Nephron (organoid): ENCODE measurements around the gene NUP50.
A peak's percentile ranks its signal among the peaks of the same experiment; 100 is the strongest.

ENCODE experiments used
- H3K27ac Mint-ChIP-seq, 3 experiments: 2 replicates each; pipeline ENCODE4 v1.8.0; 2020; ENCODE audit warnings: mixed read lengths in 3 of 3, mild to moderate bottlenecking in 2 of 3, moderate library complexity in 1 of 3
- H3K27me3 Mint-ChIP-seq: 2 replicates; pipeline ENCODE4 v1.8.0; 2021; ENCODE audit warnings: low read depth, mild to moderate bottlenecking, moderate library complexity, mixed read lengths
- H3K36me3 Mint-ChIP-seq: 2 replicates; pipeline ENCODE4 v1.8.0; 2020; ENCODE audit warnings: low read depth, mixed read lengths
- H3K4me1 Mint-ChIP-seq: 2 replicates; pipeline ENCODE4 v1.8.0; 2020; ENCODE audit warnings: mixed read lengths
- H3K4me3 Mint-ChIP-seq, 3 experiments: 2 replicates each; pipeline ENCODE4 v1.8.0; 2020; ENCODE audit warnings: mild to moderate bottlenecking in 3 of 3, mixed read lengths in 3 of 3, moderate library complexity in 2 of 3
- H3K9me3 Mint-ChIP-seq: 2 replicates; pipeline ENCODE4 v1.8.0; 2020; ENCODE audit warnings: mixed read lengths
- TF ChIP-seq, protein P1 (sequence below), 3 experiments: fragments of 200-600 bp; sonication (generic); IDR thresholded peaks; one replicate each; pipeline ENCODE4 v1.5.0; 2021; ENCODE audit warnings: antibody characterized with exemption in 3 of 3; ENCODE audit not compliant: unreplicated experiment in 3 of 3

NUP50 gene

DNA sequence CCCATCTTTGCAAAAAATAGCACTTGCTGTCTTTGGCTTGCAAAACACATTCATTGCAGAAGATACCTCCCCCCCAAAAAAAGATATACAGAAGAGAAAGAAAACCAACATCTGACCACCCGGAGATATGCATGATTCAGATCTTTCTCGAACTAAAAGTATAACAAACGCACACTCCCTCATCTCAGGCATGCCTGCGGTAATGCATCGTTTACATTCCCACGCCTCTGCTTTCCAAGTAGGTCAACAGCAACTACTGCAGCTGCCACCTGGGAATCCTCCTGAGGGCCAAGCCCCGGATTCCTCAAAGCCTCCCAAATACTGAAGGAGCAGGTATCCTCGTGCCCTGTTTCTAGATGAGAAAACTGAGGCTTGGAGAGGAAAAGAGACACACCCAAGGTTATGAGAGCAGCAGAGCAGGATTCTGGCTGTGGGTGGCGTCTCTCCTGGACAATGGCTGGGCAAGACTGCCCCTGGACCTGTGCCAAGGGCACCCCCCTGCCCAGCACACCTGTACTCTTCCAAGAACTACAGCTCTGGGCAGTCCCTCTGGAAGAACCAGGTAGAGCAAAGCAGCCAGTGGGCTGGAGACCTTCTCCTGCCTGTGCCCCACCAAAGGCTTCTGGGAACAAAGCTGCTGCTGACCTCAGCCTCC lies 38.1 kb downstream of the NUP50 start:
- H3K4me3 Mint-ChIP-seq, result no peak overlapping the region
- H3K9me3 Mint-ChIP-seq, result no peaks in the 10 kb centered on the region
- TF ChIP-seq, protein P1, sequence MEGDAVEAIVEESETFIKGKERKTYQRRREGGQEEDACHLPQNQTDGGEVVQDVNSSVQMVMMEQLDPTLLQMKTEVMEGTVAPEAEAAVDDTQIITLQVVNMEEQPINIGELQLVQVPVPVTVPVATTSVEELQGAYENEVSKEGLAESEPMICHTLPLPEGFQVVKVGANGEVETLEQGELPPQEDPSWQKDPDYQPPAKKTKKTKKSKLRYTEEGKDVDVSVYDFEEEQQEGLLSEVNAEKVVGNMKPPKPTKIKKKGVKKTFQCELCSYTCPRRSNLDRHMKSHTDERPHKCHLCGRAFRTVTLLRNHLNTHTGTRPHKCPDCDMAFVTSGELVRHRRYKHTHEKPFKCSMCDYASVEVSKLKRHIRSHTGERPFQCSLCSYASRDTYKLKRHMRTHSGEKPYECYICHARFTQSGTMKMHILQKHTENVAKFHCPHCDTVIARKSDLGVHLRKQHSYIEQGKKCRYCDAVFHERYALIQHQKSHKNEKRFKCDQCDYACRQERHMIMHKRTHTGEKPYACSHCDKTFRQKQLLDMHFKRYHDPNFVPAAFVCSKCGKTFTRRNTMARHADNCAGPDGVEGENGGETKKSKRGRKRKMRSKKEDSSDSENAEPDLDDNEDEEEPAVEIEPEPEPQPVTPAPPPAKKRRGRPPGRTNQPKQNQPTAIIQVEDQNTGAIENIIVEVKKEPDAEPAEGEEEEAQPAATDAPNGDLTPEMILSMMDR (IDR thresholded peaks at IDR 0.05; ENCODE audit: unreplicated experiment in 3 of 3), result no peak
- peaks cover 4% of the 10 kb centered on the region for H3K27me3 Mint-ChIP-seq
- H3K27ac Mint-ChIP-seq, result peak overlapping the region; percentile 10 to 71 (median 34)
- peaks cover 29% of the 10 kb centered on the region for H3K36me3 Mint-ChIP-seq
- H3K4me1 Mint-ChIP-seq, result peaks cover 32% of the 10 kb centered on the region

DNA sequence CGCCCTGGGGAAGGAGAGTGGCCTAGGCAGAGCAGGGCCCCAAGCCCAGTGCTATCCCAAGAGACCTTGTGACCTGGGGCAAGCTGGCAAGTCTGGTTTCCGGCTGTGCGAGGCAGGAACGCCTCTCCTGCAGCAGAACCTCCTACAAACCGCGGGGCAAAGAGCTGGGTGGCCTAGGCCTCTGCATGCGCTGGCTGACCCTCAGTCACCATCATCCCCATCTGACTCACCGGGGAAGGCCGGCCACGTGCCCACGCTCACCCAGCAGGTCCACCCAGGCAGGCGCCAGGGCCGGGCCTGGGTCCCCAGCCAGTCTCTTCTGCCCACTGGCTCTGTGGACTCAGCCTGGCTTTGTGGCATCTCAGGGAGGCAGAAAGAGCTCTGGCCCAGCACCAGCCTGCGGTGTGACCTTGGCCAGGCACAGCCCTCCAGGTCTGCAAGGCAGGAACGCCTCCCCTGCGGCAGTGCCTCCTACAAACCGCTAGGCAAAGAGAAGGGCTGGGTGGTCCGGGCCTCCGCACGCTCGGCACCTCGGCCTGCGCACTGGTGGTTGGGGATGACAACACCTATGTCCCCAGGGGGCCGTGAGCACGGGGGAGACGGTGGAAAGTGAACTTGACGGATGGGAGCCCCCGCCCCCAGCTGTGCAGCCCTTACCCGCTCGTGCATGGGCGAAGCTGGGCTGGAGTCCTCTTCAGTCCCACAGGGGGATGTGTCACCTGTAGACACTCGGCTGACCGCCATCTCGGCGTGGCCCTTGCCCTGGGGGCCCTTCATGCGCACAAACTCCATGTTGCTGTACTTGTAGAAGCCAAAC lies 38.8 kb downstream of the NUP50 start:
- Mint-ChIP-seq H3K36me3 (peaks cover 28% of the 10 kb centered on the region), H3K4me3 (no peak overlapping the region), H3K4me1 (peaks cover 31% of the 10 kb centered on the region), H3K27ac (no peak overlapping the region), H3K9me3 (no peaks in the 10 kb centered on the region), H3K27me3 (peaks cover 4% of the 10 kb centered on the region)
- TF ChIP-seq, protein P1 (IDR thresholded peaks at IDR 0.05; ENCODE audit: unreplicated experiment in 3 of 3), result no peak

DNA sequence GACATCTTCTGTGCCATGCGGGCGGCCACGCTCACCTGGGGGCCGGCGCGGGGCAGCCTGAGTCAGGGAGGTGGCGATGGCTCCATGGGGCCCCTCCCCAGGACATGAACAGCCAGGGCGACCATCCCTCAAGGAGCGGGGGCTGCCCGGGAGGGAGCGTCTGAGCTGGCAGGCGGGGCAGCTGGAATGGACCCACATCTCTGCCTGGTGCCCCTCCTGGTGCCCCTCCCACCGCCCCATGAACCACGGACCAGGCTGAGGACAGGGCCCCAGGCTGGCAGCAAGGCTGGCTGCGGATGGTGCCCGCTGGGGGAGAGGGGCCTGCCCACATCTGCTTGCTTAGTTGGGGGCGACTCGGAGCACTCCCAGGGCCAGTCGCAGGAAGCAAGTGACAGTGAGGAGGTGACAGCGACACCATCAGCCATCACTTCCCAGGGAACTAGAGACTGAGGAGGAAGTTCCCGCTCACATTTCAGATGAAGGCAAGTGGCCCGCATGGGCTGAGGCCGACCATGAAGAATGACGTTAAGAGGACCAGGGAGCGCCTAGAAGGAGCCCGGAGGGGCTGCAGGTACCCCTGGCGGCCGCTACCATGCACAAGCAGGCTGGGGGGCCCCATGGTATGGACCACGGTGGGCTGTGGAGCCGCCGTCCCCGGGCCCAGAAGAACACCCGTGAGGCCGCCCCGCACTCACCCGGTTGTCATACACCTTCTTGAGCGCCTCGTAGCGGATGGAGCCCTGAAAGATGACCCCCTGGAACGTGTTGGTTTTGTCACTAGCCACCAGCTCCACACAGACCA lies 39.6 kb downstream of the NUP50 start:
- Mint-ChIP-seq H3K4me3 (no peak overlapping the region), H3K9me3 (no peaks in the 10 kb centered on the region), H3K4me1 (peaks cover 27% of the 10 kb centered on the region), H3K36me3 (peaks cover 21% of the 10 kb centered on the region), H3K27me3 (peaks cover 4% of the 10 kb centered on the region), H3K27ac (no peak overlapping the region)
- TF ChIP-seq, protein P1 (IDR thresholded peaks at IDR 0.05; ENCODE audit: unreplicated experiment in 3 of 3), result no peak

- TF ChIP-seq, protein P1 (IDR thresholded peaks at IDR 0.05; ENCODE audit: unreplicated experiment in 3 of 3), result no peak
- peaks cover 7% of the 10 kb centered on the region for H3K27me3 Mint-ChIP-seq
- H3K27ac Mint-ChIP-seq, result peak overlapping the region in 2 of 3 experiments; percentile 54 to 59
- no peak overlapping the region for H3K4me3 Mint-ChIP-seq
- H3K4me1 Mint-ChIP-seq, result peaks cover 30% of the 10 kb centered on the region
- H3K9me3 Mint-ChIP-seq, result no peaks in the 10 kb centered on the region
- peaks cover 21% of the 10 kb centered on the region for H3K36me3 Mint-ChIP-seq
Measured at GRCh38 chr22:45204241-45204640, 40.5 kb downstream of the NUP50 start.

- Mint-ChIP-seq H3K4me1 (peaks cover 34% of the 10 kb centered on the region), H3K9me3 (no peaks in the 10 kb centered on the region), H3K36me3 (peaks cover 17% of the 10 kb centered on the region), H3K27ac (peak overlapping the region in 2 of 3 experiments; percentile 54 to 59), H3K4me3 (peak overlapping the region in 1 of 3 experiments; percentile 4), H3K27me3 (peaks cover 10% of the 10 kb centered on the region)
- TF ChIP-seq, protein P1 (IDR thresholded peaks at IDR 0.05; ENCODE audit: unreplicated experiment in 3 of 3), result no peak
Measured at GRCh38 chr22:45204819-45205218, 41.1 kb downstream of the NUP50 start.
